Measurements from ENCODE around the gene ATP11B. TPM values are rescaled to one million over a fixed set of nuclear protein-coding genes. Genes with fewer than 3 reads are reported as not detected.

The ATP11B gene
- total and polyA plus RNA-seq, 2 of the 8 experiments (the other 6 are each of a cell fraction or from before 2014, with no cell fraction given) = 5.1 to 26.5 TPM

DNA sequence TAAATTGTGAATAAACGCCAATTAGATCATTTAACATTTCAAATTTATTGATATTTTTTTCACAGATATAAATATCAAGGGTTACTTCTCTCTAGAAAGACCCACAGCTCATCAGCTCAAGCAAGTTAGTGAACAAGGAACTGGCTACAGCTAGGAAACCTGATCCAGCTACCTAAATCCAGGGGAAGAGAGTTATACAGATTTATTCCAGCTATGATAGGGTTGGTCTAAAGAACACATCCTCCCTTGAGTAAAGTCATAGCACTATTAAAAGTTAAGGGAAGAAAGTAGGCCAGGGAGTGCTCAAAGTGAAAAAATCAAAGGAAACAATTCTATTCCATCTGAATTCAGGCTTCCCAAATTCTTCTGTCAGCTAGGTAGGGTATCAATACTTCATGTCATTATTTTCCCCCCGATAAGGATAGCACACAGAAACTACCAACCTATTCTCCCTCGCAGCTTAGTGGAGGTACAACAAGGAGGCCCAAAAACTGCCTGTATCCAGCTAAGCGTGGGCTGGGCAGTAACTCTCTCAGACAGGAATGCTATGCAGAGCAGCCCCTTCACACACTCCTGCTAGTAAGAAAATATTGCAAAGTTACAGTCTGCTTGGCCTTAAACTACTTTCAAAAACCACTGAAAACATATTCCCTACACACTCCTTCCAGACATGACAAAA is 143.1 kb downstream of the ATP11B start:
- Histone ChIP-seq H4K91ac (replicated peaks; ENCODE audit: insufficient read length, low read length) (no peak overlapping the region), H3K14ac (ENCODE audit: insufficient read length) (no peak overlapping the region), H3K27me3 (replicated peaks in 1 of 4; ENCODE audit: control insufficient read depth in 3 of 4, extremely low read depth in 1 of 4, insufficient read depth in 3 of 4, low read length in 3 of 4) (no peaks in the 10 kb centered on the region), H3K23me2 (ENCODE audit: low read depth, low read length) (no peaks in the 10 kb centered on the region), H2AK5ac (ENCODE audit: low read depth, low read length) (no peak overlapping the region), H3K23ac (ENCODE audit: insufficient read length) (no peak overlapping the region), H2BK12ac (ENCODE audit: low read depth, low read length) (no peak overlapping the region), H2BK20ac (ENCODE audit: low read length) (no peak overlapping the region), H4K8ac (ENCODE audit: extremely low read depth, insufficient read depth, low read length) (no peak overlapping the region), H3K4ac (replicated peaks; ENCODE audit: insufficient read length, low read depth, low read length) (no peak overlapping the region), H3K27ac (ENCODE audit: low read depth, low read length) (no peak overlapping the region), H3K36me3 (ENCODE audit: control insufficient read depth in 2 of 4, insufficient read depth in 4 of 4, low read length in 3 of 4) (no peaks in the 10 kb centered on the region; a peak in 1 of 8 replicates), H3K79me2 (ENCODE audit: control insufficient read depth in 1 of 2, insufficient read depth in 2 of 2, low read length in 2 of 2) (no peaks in the 10 kb centered on the region), H3K4me3 (ENCODE audit: extremely low read depth in 1 of 4, insufficient read depth in 2 of 4, low read depth in 3 of 4, low read length in 4 of 4) (no peak overlapping the region), H2AFZ (ENCODE audit: low read length) (no peak overlapping the region), H2BK120ac (replicated peaks; ENCODE audit: low read depth, low read length) (no peak overlapping the region), H2BK5ac (ENCODE audit: low read depth, low read length) (no peak overlapping the region), H3K79me1 (ENCODE audit: low read depth, low read length) (no peaks in the 10 kb centered on the region), H2BK15ac (ENCODE audit: low read length) (no peak overlapping the region), H3K56ac (replicated peaks; ENCODE audit: insufficient read length, low read depth, low read length) (no peak overlapping the region), H3K9ac (replicated peaks in 1 of 4; ENCODE audit: extremely low read depth in 1 of 4, low read depth in 3 of 4, low read length in 3 of 4) (no peak overlapping the region), H3K4me1 (replicated peaks in 1 of 4; ENCODE audit: control insufficient read depth in 3 of 4, insufficient read depth in 4 of 4, low read length in 3 of 4) (peaks cover 0 to 4% (median under 1%) of the 10 kb centered on the region in 4 experiments; a peak in 2 of 7 replicates), H4K5ac (ENCODE audit: insufficient read length, low read depth, low read length) (no peak overlapping the region), H3K18ac (ENCODE audit: extremely low read depth, low read length) (no peak overlapping the region), H3K4me2 (ENCODE audit: insufficient read depth in 1 of 2, low read depth in 2 of 2, low read length in 2 of 2) (no peak overlapping the region), H3K9me3 (ENCODE audit: insufficient read depth in 2 of 2, low read depth in 1 of 2, low read length in 1 of 2) (no peaks in the 10 kb centered on the region), H4K20me1 (replicated peaks in 1 of 2; ENCODE audit: control insufficient read depth in 1 of 2, insufficient read depth in 2 of 2, low read length in 2 of 2) (no peaks in the 10 kb centered on the region)
- WGBS, 2 experiments (ENCODE audit: extremely low coverage in 1 of 2, insufficient coverage in 1 of 2, insufficient read length in 1 of 2, insufficient replicate concordance in 2 of 2, low coverage in 1 of 2, low lambda C conversion rate in 2 of 2, missing lambda C conversion rate in 1 of 2) = 85% methylated on average over 4 of the region's 4 CpGs; no CpG with 5 or more reads in 1 of the 2 experiments
- FAIRE-seq = no peak
- DNase-seq (ENCODE audit: low read depth in 1 of 2, low spot score in 2 of 2) = no peak
- CTCF ChIA-PET (ENCODE audit: partially characterized antibody) = interaction anchor here (0.9 to 1.2 kb wide), 3 partner anchors 9 to 35 kb away, joined by 3 to 6 read pairs (median 3); no protein-coding TSS in a partner anchor
- TF ChIP-seq TBP (IDR thresholded peaks at IDR 0.05; ENCODE audit: low read depth, low read length) (no peak), POLR2AphosphoS5 (IDR thresholded peaks at IDR 0.05; ENCODE audit: low read depth, low read length) (no peak), RNF2 (IDR thresholded peaks at IDR 0.05; ENCODE audit: borderline replicate concordance, low read depth, low read length, missing control alignments, poor library complexity, severe bottlenecking) (no peak), MAFK (IDR thresholded peaks at IDR 0.05; ENCODE audit: low read depth, low read length) (no peak), BRCA1 (IDR thresholded peaks at IDR 0.05; ENCODE audit: low read depth, low read length) (no peak), PHF8 (conservative IDR thresholded peaks at IDR 0.05; ENCODE audit: low read depth, low read length) (no peak), RXRA (IDR thresholded peaks at IDR 0.05; ENCODE audit: insufficient read depth, low read depth, low read length) (no peak), TCF12 (IDR thresholded peaks at IDR 0.05; ENCODE audit: low read depth, low read length) (no peak), EZH2 (IDR thresholded peaks at IDR 0.05; ENCODE audit: low read depth, low read length, severe bottlenecking) (no peak), EGR1 (IDR thresholded peaks at IDR 0.05; ENCODE audit: borderline replicate concordance, low read depth, low read length) (no peak), CBX5 (IDR thresholded peaks at IDR 0.05; ENCODE audit: low read depth, low read length) (no peak), HDAC6 (IDR thresholded peaks at IDR 0.05; ENCODE audit: low read depth, low read length) (no peak), SP2 (IDR thresholded peaks at IDR 0.05; ENCODE audit: low read length) (no peak)
- POLR2A ChIA-PET (ENCODE audit: partially characterized antibody) = interaction anchor here (0.6 kb wide), 2 partner anchors 10 to 79 kb away, joined by 3 read pairs; no protein-coding TSS in a partner anchor

Measured in H1 (cell line).